Trophoblast cell (in vitro differentiated cells and primary cell): ENCODE results near the gene AMBRA1.

Experiments
- DNase-seq, 2 donors: peaks; one replicate each; pipeline ENCODE4 v3.0.0-alpha.2; 2016
- H2AFZ ChIP-seq: 2 replicates; pipeline ENCODE4 v1.6.1; 2013; ENCODE audit warnings: low read length, moderate library complexity, mild to moderate bottlenecking; ENCODE audit not compliant: insufficient read depth, poor library complexity
- H2AK5ac ChIP-seq: 2 replicates; pipeline ENCODE4 v1.6.1; 2013; ENCODE audit warnings: mild to moderate bottlenecking, low read length
- H2BK120ac ChIP-seq: 2 replicates; pipeline ENCODE4 v1.6.1; 2013; ENCODE audit warnings: low read length, mild to moderate bottlenecking, moderate library complexity; ENCODE audit not compliant: insufficient read depth, poor library complexity
- H2BK12ac ChIP-seq: 2 replicates; pipeline ENCODE4 v1.6.1; 2013; ENCODE audit warnings: mild to moderate bottlenecking, low read length, moderate library complexity
- H2BK5ac ChIP-seq: 2 replicates; pipeline ENCODE4 v1.6.1; 2013; ENCODE audit warnings: low read length, low read depth, moderate library complexity, mild to moderate bottlenecking; ENCODE audit not compliant: poor library complexity
- H3K14ac ChIP-seq: 2 replicates; pipeline ENCODE4 v1.6.1; 2013; ENCODE audit warnings: mild to moderate bottlenecking, low read length
- H3K18ac ChIP-seq: 2 replicates; pipeline ENCODE4 v1.6.1; 2013; ENCODE audit warnings: mild to moderate bottlenecking, low read length
- H3K23ac ChIP-seq: 2 replicates; pipeline ENCODE4 v1.6.1; 2013; ENCODE audit warnings: low read length
- H3K27ac ChIP-seq: 2 replicates; pipeline ENCODE4 v1.5.1; 2013; ENCODE audit warnings: low read depth, mild to moderate bottlenecking, inconsistent platforms, low read length, moderate library complexity
- H3K27me3 ChIP-seq: 2 replicates; pipeline ENCODE4 v1.6.1; 2013; ENCODE audit warnings: inconsistent platforms, mild to moderate bottlenecking, low read length, moderate library complexity; ENCODE audit not compliant: insufficient read depth
- H3K36me3 ChIP-seq, 2 experiments: 1 replicate in 1 of 2; 2 replicates in 1 of 2; pipeline ENCODE4 v1.6.1; 2013; ENCODE audit warnings: low read length in 2 of 2, mild to moderate bottlenecking in 2 of 2, moderate library complexity in 1 of 2; ENCODE audit not compliant: insufficient read depth in 2 of 2, control insufficient read depth in 1 of 2
- H3K4ac ChIP-seq: 2 replicates; pipeline ENCODE4 v1.6.1; 2013; ENCODE audit warnings: low read depth, mild to moderate bottlenecking, low read length, moderate library complexity
- H3K4me1 ChIP-seq, 2 experiments: 1 replicate in 1 of 2; 2 replicates in 1 of 2; pipeline ENCODE4 v1.6.1; 2013; ENCODE audit warnings: low read length in 2 of 2, mild to moderate bottlenecking in 2 of 2, moderate library complexity in 1 of 2; ENCODE audit not compliant: insufficient read depth in 2 of 2, control insufficient read depth in 1 of 2
- H3K4me2 ChIP-seq: 2 replicates; pipeline ENCODE4 v1.6.1; 2013; ENCODE audit warnings: inconsistent platforms, mild to moderate bottlenecking, low read length, moderate library complexity
- H3K4me3 ChIP-seq: 2 replicates; pipeline ENCODE4 v1.5.1; 2013; ENCODE audit warnings: mild to moderate bottlenecking, low read depth, low read length, inconsistent platforms
- H3K79me1 ChIP-seq: one replicate; pipeline ENCODE4 v1.6.1; 2013; ENCODE audit warnings: low read length
- H3K79me2 ChIP-seq: 2 replicates; pipeline ENCODE4 v1.6.1; 2013; ENCODE audit warnings: low read length, mild to moderate bottlenecking; ENCODE audit not compliant: control insufficient read depth, insufficient read depth, poor library complexity
- H3K9ac ChIP-seq: 2 replicates; pipeline ENCODE4 v1.6.1; 2013; ENCODE audit warnings: mild to moderate bottlenecking, low read length
- H3K9me3 ChIP-seq: 2 replicates; pipeline ENCODE4 v1.6.1; 2013; ENCODE audit warnings: low read depth, mild to moderate bottlenecking, control low read depth, inconsistent platforms, low read length; ENCODE audit not compliant: insufficient read depth
- H4K12ac ChIP-seq: 2 replicates; pipeline ENCODE4 v1.6.1; 2013; ENCODE audit warnings: low read depth, mild to moderate bottlenecking, low read length, moderate library complexity
- H4K8ac ChIP-seq: 2 replicates; pipeline ENCODE4 v1.6.1; 2013; ENCODE audit warnings: low read depth, mild to moderate bottlenecking, low read length, moderate library complexity
- H4K91ac ChIP-seq: one replicate; pipeline ENCODE4 v1.6.1; 2013; ENCODE audit warnings: low read depth, mild to moderate bottlenecking, low read length, moderate library complexity
- WGBS: extraction: QIAGEN DNeasy Blood & Tissue Kit; methylation state at CpG from one replicate; pipeline ENCODE4 v1.1.7; 2013; ENCODE audit warnings: missing lambda C conversion rate; ENCODE audit not compliant: insufficient read length, insufficient coverage; ENCODE audit errors: extremely low coverage; 5-methylcytosine and 5-hydroxymethylcytosine counted together

Gene AMBRA1

DNA sequence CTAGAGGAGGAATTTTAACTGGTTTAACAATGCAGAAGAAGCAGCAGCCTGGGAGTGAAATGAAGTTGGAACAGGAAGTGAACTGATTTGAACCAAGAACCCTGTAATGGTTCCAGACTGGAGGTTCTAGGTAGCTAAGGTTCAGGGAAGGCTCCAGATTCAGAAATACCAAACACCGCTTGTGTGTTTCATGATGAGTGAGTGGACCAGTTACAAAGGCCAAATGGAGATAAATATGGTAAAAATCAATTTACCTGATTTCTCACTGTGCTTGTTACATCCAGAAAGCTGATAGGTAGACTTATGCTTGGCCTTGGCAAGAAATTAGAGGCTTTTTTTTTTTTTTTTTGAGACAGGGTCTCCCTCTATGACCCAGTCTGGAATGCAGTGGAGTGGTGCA lies 36.4 kb upstream of the AMBRA1 start:
- Histone ChIP-seq H2BK12ac (no peak overlapping the region), H3K9ac (no peak overlapping the region), H3K36me3 (peaks cover 12 to 15% of the 10 kb centered on the region in 2 experiments), H2AK5ac (no peak overlapping the region), H3K4me3 (no peak overlapping the region), H2BK5ac (no peak overlapping the region), H4K91ac (no peak overlapping the region), H3K14ac (no peak overlapping the region), H2BK120ac (no peak overlapping the region), H3K18ac (no peak overlapping the region), H3K4me1 (peaks cover 2% of the 10 kb centered on the region in 2 experiments), H3K79me1 (no peaks in the 10 kb centered on the region), H3K23ac (no peak overlapping the region), H2AFZ (no peak overlapping the region), H3K4me2 (no peak overlapping the region), H3K4ac (no peak overlapping the region), H3K27me3 (no peaks in the 10 kb centered on the region), H3K27ac (no peak overlapping the region), H4K12ac (no peak overlapping the region), H3K79me2 (no peaks in the 10 kb centered on the region), H4K8ac (no peak overlapping the region), H3K9me3 (no peaks in the 10 kb centered on the region)
- DNase-seq = no peak
- no CpG with 5 or more reads among the region's 1 CpG for WGBS

DNA sequence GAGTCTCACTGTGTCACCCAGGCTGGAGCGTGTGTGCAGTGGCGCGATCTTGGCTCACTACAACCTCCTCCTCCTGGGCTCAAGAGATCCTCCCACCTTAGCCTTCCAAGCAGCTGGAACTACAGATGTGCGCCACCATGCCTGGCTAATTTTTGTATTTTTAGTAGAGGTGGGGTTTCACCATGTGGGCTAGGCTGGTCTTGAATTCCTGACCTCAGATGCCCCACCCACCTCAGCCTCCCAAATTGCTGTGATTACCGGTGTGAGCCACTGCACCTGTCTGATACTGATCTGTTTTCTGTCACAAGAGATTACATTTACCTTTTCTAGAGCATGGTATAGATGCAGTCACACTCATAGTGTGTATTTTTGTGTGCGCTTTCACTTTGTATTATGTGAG lies 35.1 kb upstream of the AMBRA1 start:
- peak; percentile 72 to 75 for DNase-seq
- Histone ChIP-seq H3K79me1 (no peaks in the 10 kb centered on the region), H2BK12ac (no peak overlapping the region), H3K36me3 (peaks cover 17 to 22% of the 10 kb centered on the region in 2 experiments), H2BK5ac (no peak overlapping the region), H3K18ac (no peak overlapping the region), H3K9me3 (no peaks in the 10 kb centered on the region), H4K8ac (no peak overlapping the region), H2AFZ (no peak overlapping the region), H3K79me2 (no peaks in the 10 kb centered on the region), H2AK5ac (no peak overlapping the region), H3K27me3 (no peaks in the 10 kb centered on the region), H3K27ac (no peak overlapping the region), H4K12ac (no peak overlapping the region), H3K14ac (no peak overlapping the region), H2BK120ac (no peak overlapping the region), H3K4me3 (no peak overlapping the region), H3K4me1 (peaks cover 3% of the 10 kb centered on the region in 2 experiments), H3K4ac (no peak overlapping the region), H4K91ac (no peak overlapping the region), H3K9ac (no peak overlapping the region), H3K23ac (no peak overlapping the region), H3K4me2 (no peak overlapping the region)
- WGBS = no CpG with 5 or more reads among the region's 6 CpGs

DNA sequence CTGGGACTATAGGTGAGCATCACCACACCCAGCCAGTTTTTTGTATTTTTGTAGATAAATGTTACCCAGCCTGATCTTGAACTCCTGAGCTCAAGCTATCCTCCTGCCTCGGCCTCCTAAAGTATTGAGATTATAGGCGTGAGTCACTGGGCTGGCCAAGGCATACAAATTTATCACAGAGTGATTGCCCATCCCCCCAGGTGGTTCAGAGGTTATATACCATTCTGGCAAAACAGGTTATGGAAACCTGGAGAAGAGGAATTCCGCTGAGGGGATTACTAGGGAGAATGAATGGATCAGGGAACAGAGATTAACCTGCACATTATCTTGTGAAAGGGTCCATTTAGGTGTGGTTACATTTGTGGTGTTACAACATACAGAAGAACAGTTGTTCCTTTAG lies 31.6 kb upstream of the AMBRA1 start:
- no peak overlapping the region for H3K4me3 ChIP-seq
- H3K23ac ChIP-seq = no peak overlapping the region
- H3K79me2 ChIP-seq = no peaks in the 10 kb centered on the region
- no peak overlapping the region for H4K91ac ChIP-seq
- no peak overlapping the region for H3K18ac ChIP-seq
- DNase-seq = no peak
- H3K36me3 ChIP-seq = peaks cover 16 to 22% of the 10 kb centered on the region in 2 experiments
- H3K27ac ChIP-seq = no peak overlapping the region
- no peak overlapping the region for H4K8ac ChIP-seq
- no peak overlapping the region for H2BK120ac ChIP-seq
- H4K12ac ChIP-seq = no peak overlapping the region
- peak overlapping the region; percentile 6 for H3K4ac ChIP-seq
- H3K4me2 ChIP-seq = no peak overlapping the region
- no peaks in the 10 kb centered on the region for H3K9me3 ChIP-seq
- H3K27me3 ChIP-seq = no peaks in the 10 kb centered on the region
- no peak overlapping the region for H3K9ac ChIP-seq
- no peak overlapping the region for H2AK5ac ChIP-seq
- no peak overlapping the region for H2BK5ac ChIP-seq
- peaks cover 3% of the 10 kb centered on the region in 2 experiments for H3K4me1 ChIP-seq
- H2BK12ac ChIP-seq = no peak overlapping the region
- H2AFZ ChIP-seq = no peak overlapping the region
- H3K79me1 ChIP-seq = no peaks in the 10 kb centered on the region
- no peak overlapping the region for H3K14ac ChIP-seq
- no CpG with 5 or more reads among the region's 3 CpGs for whole genome bisulfite sequencing

DNA sequence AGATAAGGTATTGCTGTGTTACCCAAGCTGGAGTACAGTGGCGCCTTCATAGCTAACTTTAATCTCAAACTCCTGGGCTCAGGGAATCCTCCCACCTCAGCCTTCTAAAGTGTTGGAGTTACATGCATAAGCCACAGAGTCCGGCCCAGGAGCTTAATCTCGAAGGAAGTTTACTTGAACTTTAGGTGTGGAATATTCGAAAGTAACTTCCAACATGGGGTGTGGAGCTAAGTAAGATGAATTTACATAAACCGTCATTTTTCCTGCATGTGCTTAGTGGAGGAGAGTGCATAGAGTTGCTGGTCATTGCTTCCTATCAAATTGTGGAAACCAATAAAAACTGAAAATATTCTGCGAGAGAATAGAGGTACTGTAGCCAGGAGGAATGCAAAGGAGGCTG lies 25.0 kb upstream of the AMBRA1 start:
- Histone ChIP-seq H3K4me2 (peak overlapping the region; percentile 36), H3K4me3 (no peak overlapping the region), H4K91ac (no peak overlapping the region), H4K8ac (no peak overlapping the region), H2AFZ (no peak overlapping the region), H3K23ac (no peak overlapping the region), H3K27me3 (no peaks in the 10 kb centered on the region), H3K9me3 (no peaks in the 10 kb centered on the region), H3K9ac (no peak overlapping the region), H3K4me1 (peaks cover 5 to 6% of the 10 kb centered on the region in 2 experiments), H3K36me3 (peaks cover 9 to 12% of the 10 kb centered on the region in 2 experiments), H4K12ac (no peak overlapping the region), H3K27ac (no peak overlapping the region), H3K18ac (no peak overlapping the region), H2BK12ac (no peak overlapping the region), H2BK5ac (no peak overlapping the region), H2BK120ac (no peak overlapping the region), H3K79me2 (peaks cover 9% of the 10 kb centered on the region), H3K79me1 (peaks cover 10% of the 10 kb centered on the region), H3K4ac (peak overlapping the region; percentile 84), H2AK5ac (no peak overlapping the region), H3K14ac (no peak overlapping the region)
- WGBS = no CpG with 5 or more reads among the region's 6 CpGs
- no peak for DNase-seq
